IgD-negative memory B cell (primary cell): ENCODE results near the gene DNAJC3. TPM values are rescaled to one million over a fixed set of nuclear protein-coding genes. Genes with fewer than 3 reads are reported as not detected.
"Not testable (repeated sequence)": the region's sequence is repeated elsewhere in the genome, so short reads cannot be mapped to it uniquely, and the experiment has no call there.

ENCODE experiments used
- H3K27ac Mint-ChIP-seq, 3 donors: one replicate each; pipeline ENCODE4 v1.8.0; 2020 to 2022; ENCODE audit warnings: mild to moderate bottlenecking in 3 of 3, mixed read lengths in 3 of 3, moderate library complexity in 1 of 3
- H3K27me3 Mint-ChIP-seq: one replicate; pipeline ENCODE4 v1.8.0; 2021; ENCODE audit warnings: mixed read lengths
- H3K36me3 Mint-ChIP-seq: one replicate; pipeline ENCODE4 v1.8.0; 2020; ENCODE audit warnings: mild to moderate bottlenecking, mixed read lengths
- H3K4me1 Mint-ChIP-seq, 3 donors: one replicate each; pipeline ENCODE4 v1.8.0; 2020 to 2022; ENCODE audit warnings: mixed read lengths in 3 of 3, mild to moderate bottlenecking in 1 of 3
- H3K4me3 Mint-ChIP-seq, 4 donors: one replicate each; pipeline ENCODE4 v1.8.0; 2020 to 2022; ENCODE audit warnings: mild to moderate bottlenecking in 4 of 4, mixed read lengths in 4 of 4, moderate library complexity in 3 of 4
- H3K9me3 Mint-ChIP-seq, 3 donors: one replicate each; pipeline ENCODE4 v1.8.0; 2020 to 2021; ENCODE audit warnings: mixed read lengths in 3 of 3, mild to moderate bottlenecking in 1 of 3
- polyA plus RNA-seq: library from polyadenylated mRNA; unstranded; fragments of 300-500 nt; fragmentation: Illumina TruSeq; gene quantifications from one replicate; pipeline ENCODE4 v1.2.3, GENCODE V29; 2021

Gene DNAJC3
- polyA plus RNA-seq, 1 donor from 2014 or later, result 11.2 TPM

DNA sequence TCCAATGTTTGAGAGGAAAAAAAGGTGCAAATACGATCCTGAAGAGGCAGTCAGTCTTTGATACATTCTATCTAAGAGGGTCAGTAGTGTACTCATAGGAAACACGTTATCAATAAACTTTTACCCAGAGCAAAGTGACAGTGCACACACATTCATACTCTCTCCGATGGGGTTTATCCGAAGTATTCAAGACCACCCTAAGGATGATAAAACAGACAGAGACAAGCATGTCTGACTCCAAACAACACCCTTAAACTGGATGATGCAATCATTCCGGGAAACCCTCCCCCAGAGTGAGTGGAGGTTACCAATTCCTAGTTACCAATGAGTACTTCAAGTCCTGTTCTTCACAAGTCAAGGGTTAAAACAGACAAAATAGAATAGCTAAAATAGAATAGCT lies 79.1 kb downstream of the DNAJC3 start:
- H3K36me3 Mint-ChIP-seq, result peaks cover 8% of the 10 kb centered on the region

DNA sequence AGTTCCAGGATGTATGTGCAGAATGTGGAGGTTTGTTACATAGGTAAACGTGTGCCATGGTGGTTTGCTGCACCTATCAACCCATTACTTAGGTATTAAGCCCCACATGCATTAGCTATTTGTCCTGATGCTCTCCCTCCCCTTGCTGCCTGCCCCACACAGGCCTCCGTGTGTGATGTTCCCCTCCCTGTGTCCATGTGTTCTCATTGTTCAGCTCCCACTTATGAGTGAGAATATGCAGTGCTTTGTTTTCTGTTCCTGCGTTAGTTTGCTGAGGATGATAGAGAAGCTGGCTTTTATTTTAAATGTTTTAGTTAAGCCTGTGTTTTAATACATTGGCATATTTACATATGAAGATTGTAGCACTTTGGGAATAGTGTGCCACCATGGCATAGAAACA lies 85.7 kb downstream of the DNAJC3 start:
- not testable (repeated sequence) for H3K27ac Mint-ChIP-seq, H3K9me3 Mint-ChIP-seq, H3K4me1 Mint-ChIP-seq, H3K4me3 Mint-ChIP-seq, H3K27me3 Mint-ChIP-seq
- peaks cover 23% of the 10 kb centered on the region for H3K36me3 Mint-ChIP-seq

More for the DNA sequence above, 79.1 kb downstream of the DNAJC3 start:
- Mint-ChIP-seq H3K4me1 (peaks cover 0 to 4% (median 0%) of the 10 kb centered on the region in 3 donors), H3K9me3 (peaks cover 0 to 2% (median 0%) of the 10 kb centered on the region in 3 donors), H3K27ac (no peak overlapping the region), H3K27me3 (no peaks in the 10 kb centered on the region), H3K4me3 (no peak overlapping the region)

DNA sequence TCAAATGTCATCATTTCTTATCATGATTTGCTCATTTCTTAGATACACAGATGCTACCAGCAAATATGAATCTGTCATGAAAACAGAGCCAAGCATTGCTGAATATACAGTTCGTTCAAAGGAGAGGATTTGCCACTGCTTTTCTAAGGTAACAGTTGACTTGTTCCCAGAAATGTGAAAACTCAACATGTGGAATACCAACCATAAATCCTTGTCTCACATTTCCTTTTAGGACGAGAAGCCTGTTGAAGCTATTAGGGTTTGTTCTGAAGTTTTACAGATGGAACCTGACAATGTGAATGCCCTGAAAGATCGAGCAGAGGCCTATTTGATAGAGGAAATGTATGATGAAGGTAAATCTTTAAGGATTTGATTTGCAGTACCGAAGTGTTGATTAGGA lies 86.7 kb downstream of the DNAJC3 start:
- no peaks in the 10 kb centered on the region for H3K27me3 Mint-ChIP-seq
- no peaks in the 10 kb centered on the region for H3K9me3 Mint-ChIP-seq
- H3K27ac Mint-ChIP-seq, result peak overlapping the region in 1 of 3 donors; percentile 16
- H3K4me3 Mint-ChIP-seq, result no peak overlapping the region
- H3K36me3 Mint-ChIP-seq, result peaks cover 21% of the 10 kb centered on the region
- H3K4me1 Mint-ChIP-seq, result peaks cover 0 to 1% (median 0%) of the 10 kb centered on the region in 3 donors

DNA sequence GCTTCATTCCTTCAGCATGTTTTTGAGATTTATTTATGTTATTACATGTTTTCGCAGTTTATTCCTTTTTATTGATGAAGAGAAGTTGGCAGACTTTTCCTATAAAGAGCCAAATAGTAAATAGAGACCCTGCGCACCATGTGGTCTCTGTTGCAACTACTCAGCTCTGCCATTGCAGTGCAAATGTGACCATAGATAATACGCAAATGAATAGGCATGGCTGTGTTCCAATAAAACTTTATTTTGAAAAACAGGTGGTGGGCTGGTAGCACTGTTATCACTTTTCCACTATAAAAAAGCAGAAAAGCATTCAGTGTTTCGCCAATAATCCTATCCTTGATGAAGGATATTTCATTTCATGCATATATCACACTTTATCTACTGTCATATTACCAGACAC lies 95.0 kb downstream of the DNAJC3 start:
- Mint-ChIP-seq H3K36me3 (peaks cover 12% of the 10 kb centered on the region), H3K9me3 (no peaks in the 10 kb centered on the region), H3K27ac (no peak overlapping the region), H3K27me3 (no peaks in the 10 kb centered on the region), H3K4me3 (no peak overlapping the region), H3K4me1 (peaks cover 0 to 6% (median 0%) of the 10 kb centered on the region in 3 donors)

- Mint-ChIP-seq H3K4me1 (peaks cover 0 to 3% (median 0%) of the 10 kb centered on the region in 3 donors), H3K36me3 (peaks cover 17% of the 10 kb centered on the region), H3K27ac (no peak overlapping the region), H3K9me3 (no peaks in the 10 kb centered on the region), H3K4me3 (no peak overlapping the region), H3K27me3 (no peaks in the 10 kb centered on the region)
These were observed 102.6 kb downstream of the DNAJC3 start for GRCh38 chr13:95779522-95779921.

DNA sequence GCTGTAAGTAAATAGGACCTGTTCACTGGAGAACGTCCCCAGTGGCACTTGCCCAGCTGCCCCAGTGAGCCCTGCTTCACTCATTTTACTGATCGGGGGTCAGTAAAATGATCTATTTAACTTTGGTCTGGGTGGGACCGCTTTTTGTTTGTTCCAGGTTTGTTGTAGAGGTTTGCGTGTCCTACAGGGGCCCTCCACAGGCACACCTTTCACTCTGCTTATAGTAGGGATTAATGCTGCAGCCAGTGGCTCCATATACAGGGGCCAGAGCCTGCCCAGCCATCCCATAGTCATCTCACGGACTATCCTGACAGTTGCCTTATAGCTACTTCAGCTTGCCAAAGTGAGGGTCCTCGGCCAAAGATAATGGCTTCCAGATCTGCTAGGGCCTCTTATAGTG lies 104.1 kb downstream of the DNAJC3 start:
- no peak overlapping the region for H3K4me3 Mint-ChIP-seq
- H3K27me3 Mint-ChIP-seq, result no peaks in the 10 kb centered on the region
- H3K4me1 Mint-ChIP-seq, result peaks cover 0 to 3% (median 0%) of the 10 kb centered on the region in 3 donors
- no peaks in the 10 kb centered on the region for H3K9me3 Mint-ChIP-seq
- H3K27ac Mint-ChIP-seq, result no peak overlapping the region
- H3K36me3 Mint-ChIP-seq, result peaks cover 15% of the 10 kb centered on the region

- not testable (repeated sequence) for H3K27me3 Mint-ChIP-seq, H3K4me1 Mint-ChIP-seq, H3K4me3 Mint-ChIP-seq, H3K9me3 Mint-ChIP-seq, H3K27ac Mint-ChIP-seq
- H3K36me3 Mint-ChIP-seq, result peaks cover 16% of the 10 kb centered on the region
These were observed 105.0 kb downstream of the DNAJC3 start for GRCh38 chr13:95781940-95782339.

- Mint-ChIP-seq H3K4me1 (no peaks in the 10 kb centered on the region), H3K4me3 (no peak overlapping the region), H3K9me3 (no peaks in the 10 kb centered on the region), H3K36me3 (peaks cover 26% of the 10 kb centered on the region), H3K27me3 (no peaks in the 10 kb centered on the region), H3K27ac (no peak overlapping the region)
These were observed 106.8 kb downstream of the DNAJC3 start for GRCh38 chr13:95783747-95784146.

- Mint-ChIP-seq H3K9me3 (peaks cover 0 to 3% (median 0%) of the 10 kb centered on the region in 3 donors), H3K27me3 (no peaks in the 10 kb centered on the region), H3K4me1 (no peaks in the 10 kb centered on the region), H3K36me3 (peaks cover 32% of the 10 kb centered on the region), H3K27ac (no peak overlapping the region), H3K4me3 (no peak overlapping the region)
These were observed 107.4 kb downstream of the DNAJC3 start for GRCh38 chr13:95784161-95784899.

- Mint-ChIP-seq H3K27ac (no peak overlapping the region), H3K4me3 (no peak overlapping the region), H3K36me3 (peaks cover 35% of the 10 kb centered on the region), H3K9me3 (peaks cover 0 to 3% (median 0%) of the 10 kb centered on the region in 3 donors), H3K27me3 (no peaks in the 10 kb centered on the region), H3K4me1 (no peaks in the 10 kb centered on the region)
These were observed 108.0 kb downstream of the DNAJC3 start for GRCh38 chr13:95784900-95785290.

DNA sequence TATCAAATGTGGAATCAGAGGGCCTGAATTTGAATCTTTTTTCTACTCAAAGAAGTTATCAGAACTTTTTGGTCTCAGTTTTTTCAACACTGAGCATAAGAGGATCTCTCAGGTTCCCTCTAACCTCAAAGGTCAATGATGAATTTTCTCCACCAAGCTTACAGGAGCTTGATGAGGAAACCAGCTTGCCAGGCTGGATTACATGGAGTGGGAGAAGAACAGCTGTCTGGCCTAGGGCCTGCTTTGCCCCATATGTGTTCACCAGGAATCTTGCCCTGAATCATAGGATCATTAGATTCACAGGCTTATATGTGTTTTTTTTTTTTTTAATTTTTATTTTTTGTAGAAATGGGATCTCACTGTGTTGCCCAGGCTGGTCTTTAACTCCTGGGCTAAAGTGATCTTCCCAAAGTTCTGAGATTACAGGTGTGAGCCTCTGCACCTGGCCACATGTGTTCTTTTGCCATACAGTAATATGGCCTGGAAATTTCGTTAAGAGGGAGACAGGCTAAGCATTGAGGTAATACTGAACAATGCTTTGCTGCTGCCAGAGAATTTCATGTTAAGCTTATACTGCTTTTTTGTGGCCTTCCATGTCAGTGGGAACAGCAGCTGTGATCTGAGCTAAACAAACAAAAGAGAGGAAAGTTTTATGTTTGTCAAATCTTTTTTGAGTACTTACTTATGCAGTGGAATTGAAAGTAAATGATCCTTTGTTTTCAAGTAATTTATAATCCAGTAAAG lies 110.6 kb downstream of the DNAJC3 start:
- H3K27ac Mint-ChIP-seq, result peak overlapping the region in 1 of 3 donors; percentile 43
- no peaks in the 10 kb centered on the region for H3K4me1 Mint-ChIP-seq
- no peak overlapping the region for H3K4me3 Mint-ChIP-seq

DNA sequence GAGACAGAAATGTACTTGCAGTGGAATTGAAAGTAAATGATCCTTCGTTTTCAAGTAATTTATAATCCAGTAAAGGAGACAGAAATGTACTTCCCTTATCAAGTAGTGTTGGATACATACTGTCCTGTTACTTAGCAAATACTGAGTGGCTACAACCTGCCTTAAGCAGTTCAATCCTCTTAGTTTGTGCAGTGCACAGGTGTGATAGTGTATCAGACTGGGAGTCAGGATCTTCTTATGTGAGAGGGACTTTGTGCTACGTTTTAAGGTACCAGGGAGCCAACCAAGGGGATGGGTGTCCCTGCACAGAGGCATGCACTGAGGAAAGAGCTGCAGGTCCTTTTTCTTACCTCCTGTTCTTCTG lies 111.1 kb downstream of the DNAJC3 start:
- peaks cover 0 to 3% (median 0%) of the 10 kb centered on the region in 3 donors for H3K9me3 Mint-ChIP-seq
- peaks cover 42% of the 10 kb centered on the region for H3K36me3 Mint-ChIP-seq

More for the DNA sequence above, 110.6 kb downstream of the DNAJC3 start:
- H3K27me3 Mint-ChIP-seq, result no peaks in the 10 kb centered on the region
- H3K36me3 Mint-ChIP-seq, result peaks cover 40% of the 10 kb centered on the region
- peaks cover 0 to 3% (median 0%) of the 10 kb centered on the region in 3 donors for H3K9me3 Mint-ChIP-seq

DNA sequence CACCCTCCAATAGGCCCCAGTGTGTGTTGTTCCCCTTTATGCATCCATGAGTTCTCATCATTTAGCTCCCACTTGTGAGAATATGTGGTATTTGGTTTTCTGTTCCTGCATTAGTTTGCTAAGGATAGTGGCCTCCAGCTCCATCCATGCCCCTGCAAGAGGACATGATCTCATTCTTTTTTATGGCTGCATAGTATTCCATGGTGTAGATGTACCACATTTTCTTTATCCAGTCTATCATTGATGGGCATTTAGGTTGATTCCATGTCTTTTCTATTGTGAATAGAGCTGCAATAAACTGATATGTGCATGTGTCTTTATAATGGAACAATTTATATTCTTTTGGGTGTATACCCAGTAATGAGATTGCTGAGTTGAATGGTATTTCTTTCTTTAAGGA lies 112.4 kb downstream of the DNAJC3 start:
- H3K27ac Mint-ChIP-seq, H3K27me3 Mint-ChIP-seq, H3K9me3 Mint-ChIP-seq, H3K4me3 Mint-ChIP-seq, H3K4me1 Mint-ChIP-seq: not testable (repeated sequence)
- H3K36me3 Mint-ChIP-seq, result peaks cover 44% of the 10 kb centered on the region

More for the DNA sequence above, 111.1 kb downstream of the DNAJC3 start:
- Mint-ChIP-seq H3K4me3 (no peak overlapping the region), H3K27me3 (no peaks in the 10 kb centered on the region), H3K27ac (peak overlapping the region in 1 of 3 donors; percentile 43), H3K4me1 (no peaks in the 10 kb centered on the region)

- H3K4me1 Mint-ChIP-seq, result no peaks in the 10 kb centered on the region
- peaks cover 0 to 3% (median 0%) of the 10 kb centered on the region in 3 donors for H3K9me3 Mint-ChIP-seq
- H3K27ac Mint-ChIP-seq, result no peak overlapping the region
- no peak overlapping the region for H3K4me3 Mint-ChIP-seq
- H3K27me3 Mint-ChIP-seq, result no peaks in the 10 kb centered on the region
- peaks cover 46% of the 10 kb centered on the region for H3K36me3 Mint-ChIP-seq
These were observed 114.3 kb downstream of the DNAJC3 start for GRCh38 chr13:95791084-95791722.

- no peak overlapping the region for H3K4me3 Mint-ChIP-seq
- no peaks in the 10 kb centered on the region for H3K27me3 Mint-ChIP-seq
- peaks cover 0 to 3% (median 0%) of the 10 kb centered on the region in 3 donors for H3K9me3 Mint-ChIP-seq
- H3K4me1 Mint-ChIP-seq, result no peaks in the 10 kb centered on the region
- peaks cover 34% of the 10 kb centered on the region for H3K36me3 Mint-ChIP-seq
- no peak overlapping the region for H3K27ac Mint-ChIP-seq
These were observed 116.1 kb downstream of the DNAJC3 start for GRCh38 chr13:95793018-95793555.
